GM12875 (cell line): ENCODE data around the gene BRPF3.

ENCODE experiments used
- H3K4me3 ChIP-seq: one replicate; pipeline ENCODE4 v1.5.1; 2011; ENCODE audit warnings: low read depth, low read length, control low read depth
- TF ChIP-seq, protein P1 (sequence below): IDR thresholded peaks from 2 replicates; pipeline ENCODE4 v1.5.1; 2011; ENCODE audit warnings: low read depth, mild to moderate bottlenecking, control low read depth, inconsistent platforms, low read length, moderate library complexity, borderline replicate concordance; ENCODE audit not compliant: insufficient read depth

The BRPF3 gene

DNA sequence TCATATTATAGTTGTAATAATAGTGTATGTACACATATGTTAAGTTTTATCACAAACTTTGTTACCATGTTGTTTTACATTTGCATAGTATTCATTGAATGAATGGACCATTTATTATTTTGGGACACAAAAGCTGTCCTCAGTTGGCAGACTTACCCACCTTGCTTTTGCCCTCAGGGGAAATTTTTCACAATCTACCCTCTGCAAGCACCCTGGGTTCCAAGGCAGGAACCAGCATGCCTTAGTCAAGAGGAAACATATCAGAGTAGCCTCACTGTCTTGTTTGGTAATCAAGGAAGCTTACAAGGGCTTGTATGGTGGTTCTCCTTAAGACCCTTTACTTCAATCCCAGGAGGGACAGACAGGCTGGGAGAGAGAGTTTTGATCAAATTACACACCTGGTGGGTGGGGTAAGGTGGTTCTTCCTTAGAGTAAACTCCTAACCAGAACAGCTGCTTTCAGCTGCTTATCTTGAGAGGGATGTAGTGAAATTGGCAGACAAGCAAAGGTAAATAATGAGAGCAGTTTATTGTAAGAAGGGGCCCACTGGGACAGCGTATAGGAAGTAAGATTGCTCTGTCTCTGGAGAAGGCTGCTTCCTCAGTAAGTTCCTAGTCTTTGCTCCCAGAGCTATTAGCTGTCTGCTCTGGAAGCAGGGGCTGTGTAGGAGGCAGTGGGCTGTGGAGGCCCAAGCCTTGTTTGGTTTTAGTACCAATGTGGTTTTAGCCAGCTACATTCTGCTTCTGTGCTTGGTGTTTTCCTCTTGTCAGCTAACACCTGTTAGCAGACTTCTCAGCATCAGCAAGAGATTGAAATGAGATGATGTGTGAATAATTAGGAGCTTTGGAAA is 31.1 kb downstream of the BRPF3 start:
- TF ChIP-seq, protein P1, sequence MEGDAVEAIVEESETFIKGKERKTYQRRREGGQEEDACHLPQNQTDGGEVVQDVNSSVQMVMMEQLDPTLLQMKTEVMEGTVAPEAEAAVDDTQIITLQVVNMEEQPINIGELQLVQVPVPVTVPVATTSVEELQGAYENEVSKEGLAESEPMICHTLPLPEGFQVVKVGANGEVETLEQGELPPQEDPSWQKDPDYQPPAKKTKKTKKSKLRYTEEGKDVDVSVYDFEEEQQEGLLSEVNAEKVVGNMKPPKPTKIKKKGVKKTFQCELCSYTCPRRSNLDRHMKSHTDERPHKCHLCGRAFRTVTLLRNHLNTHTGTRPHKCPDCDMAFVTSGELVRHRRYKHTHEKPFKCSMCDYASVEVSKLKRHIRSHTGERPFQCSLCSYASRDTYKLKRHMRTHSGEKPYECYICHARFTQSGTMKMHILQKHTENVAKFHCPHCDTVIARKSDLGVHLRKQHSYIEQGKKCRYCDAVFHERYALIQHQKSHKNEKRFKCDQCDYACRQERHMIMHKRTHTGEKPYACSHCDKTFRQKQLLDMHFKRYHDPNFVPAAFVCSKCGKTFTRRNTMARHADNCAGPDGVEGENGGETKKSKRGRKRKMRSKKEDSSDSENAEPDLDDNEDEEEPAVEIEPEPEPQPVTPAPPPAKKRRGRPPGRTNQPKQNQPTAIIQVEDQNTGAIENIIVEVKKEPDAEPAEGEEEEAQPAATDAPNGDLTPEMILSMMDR = no peak
- H3K4me3 ChIP-seq = no peak overlapping the region

DNA sequence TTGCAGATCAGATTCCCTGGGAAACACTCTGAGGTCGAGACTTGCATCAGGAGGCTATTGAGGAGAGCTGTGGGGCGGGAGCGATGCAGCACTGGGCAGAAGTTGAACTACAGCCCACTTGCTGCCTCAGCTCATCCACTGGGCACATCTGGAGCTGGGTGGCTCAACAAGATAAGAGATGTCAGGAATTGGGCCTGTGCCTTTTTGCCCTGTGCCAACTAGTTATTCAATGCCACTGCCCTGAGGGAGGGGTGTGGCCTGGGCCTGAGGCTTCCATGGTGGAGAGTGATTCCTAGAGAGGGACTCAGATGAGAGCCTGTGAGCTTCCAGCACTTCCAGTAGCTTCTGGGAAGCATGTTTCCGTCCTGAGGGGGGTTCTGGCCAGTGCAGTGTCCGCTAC is 32.7 kb downstream of the BRPF3 start:
- no peak overlapping the region for H3K4me3 ChIP-seq
- TF ChIP-seq, protein P1 = no peak

DNA sequence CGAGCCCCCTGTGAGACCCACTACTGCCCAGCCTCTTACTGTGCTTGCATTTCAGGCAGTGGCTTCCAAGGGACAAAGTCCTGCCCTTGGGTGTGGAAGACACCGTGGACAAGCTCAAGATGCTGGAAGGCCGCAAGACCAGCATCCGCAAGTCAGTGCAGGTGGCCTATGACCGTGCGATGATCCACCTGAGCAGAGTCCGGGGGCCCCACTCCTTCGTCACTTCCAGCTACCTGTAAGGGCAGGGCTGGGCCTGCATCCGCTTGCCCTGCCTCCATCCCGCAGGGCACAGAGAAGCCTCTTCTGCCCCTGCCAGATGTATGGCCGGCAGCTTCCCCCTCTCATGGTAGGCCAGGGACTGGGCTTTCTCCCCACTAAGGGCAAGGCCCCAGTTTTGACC is 33.8 kb downstream of the BRPF3 start:
- H3K4me3 ChIP-seq = no peak overlapping the region
- TF ChIP-seq, protein P1 = no peak

DNA sequence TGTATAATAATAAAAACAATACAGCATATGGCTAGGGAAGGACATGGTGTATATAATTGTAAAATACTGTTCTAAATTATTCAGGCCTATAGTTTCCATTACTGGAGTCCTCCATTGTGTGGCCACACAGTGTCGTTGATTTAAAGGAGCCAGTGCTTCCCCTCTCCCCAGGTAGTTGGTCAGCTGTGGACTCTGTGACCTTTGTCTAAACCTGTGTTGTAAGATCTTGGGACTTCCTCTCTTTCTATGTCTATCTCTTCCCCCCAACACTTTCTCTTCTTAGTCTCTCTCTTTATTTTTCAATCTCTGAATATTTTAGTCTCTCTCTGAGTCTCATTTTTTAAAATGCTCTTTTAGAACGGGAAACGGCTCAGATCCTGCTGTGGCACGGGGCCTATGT is 35.6 kb downstream of the BRPF3 start:
- H3K4me3 ChIP-seq = no peak overlapping the region
- TF ChIP-seq, protein P1 = no peak

DNA sequence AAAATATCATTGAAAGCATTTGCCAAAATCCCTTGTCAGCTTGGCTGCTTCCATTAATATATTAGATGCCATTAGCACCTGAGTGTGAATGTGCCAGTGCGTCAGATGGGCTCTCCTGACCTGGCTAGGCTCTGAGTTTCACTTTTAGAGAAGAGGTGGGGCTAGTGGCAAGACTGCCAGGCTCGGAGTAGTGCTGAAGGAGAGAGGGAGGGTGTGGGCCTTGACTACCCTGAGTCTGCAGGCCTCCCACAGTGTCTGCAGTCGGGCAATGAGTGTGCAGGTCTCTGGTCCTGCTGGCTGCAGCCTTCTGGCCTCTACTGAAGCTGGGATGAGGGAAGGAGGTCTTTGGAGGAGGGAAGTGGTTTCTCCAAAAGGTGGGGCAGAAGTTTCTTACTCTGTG is 38.8 kb downstream of the BRPF3 start:
- TF ChIP-seq, protein P1 = no peak
- H3K4me3 ChIP-seq = no peak overlapping the region

DNA sequence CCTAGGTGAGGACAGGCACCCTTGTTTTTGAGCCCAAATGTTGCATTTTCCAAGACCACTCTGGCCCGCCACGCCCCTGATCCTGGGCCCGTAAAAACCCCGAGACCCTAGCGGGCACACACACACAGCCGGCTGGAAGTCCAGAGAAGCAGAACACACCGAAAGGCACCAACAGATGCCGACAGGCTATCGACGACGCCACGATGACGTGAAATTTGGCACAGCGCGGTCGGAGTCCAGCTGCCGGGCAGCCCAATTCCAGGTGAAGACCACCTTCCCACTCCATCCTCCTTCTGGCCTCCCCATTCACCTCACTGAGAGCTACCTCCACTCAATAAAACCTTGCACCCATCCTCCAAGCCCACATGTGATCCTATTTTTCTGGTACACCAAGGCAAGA is 39.3 kb downstream of the BRPF3 start:
- no peak overlapping the region for H3K4me3 ChIP-seq
- TF ChIP-seq, protein P1 = no peak

DNA sequence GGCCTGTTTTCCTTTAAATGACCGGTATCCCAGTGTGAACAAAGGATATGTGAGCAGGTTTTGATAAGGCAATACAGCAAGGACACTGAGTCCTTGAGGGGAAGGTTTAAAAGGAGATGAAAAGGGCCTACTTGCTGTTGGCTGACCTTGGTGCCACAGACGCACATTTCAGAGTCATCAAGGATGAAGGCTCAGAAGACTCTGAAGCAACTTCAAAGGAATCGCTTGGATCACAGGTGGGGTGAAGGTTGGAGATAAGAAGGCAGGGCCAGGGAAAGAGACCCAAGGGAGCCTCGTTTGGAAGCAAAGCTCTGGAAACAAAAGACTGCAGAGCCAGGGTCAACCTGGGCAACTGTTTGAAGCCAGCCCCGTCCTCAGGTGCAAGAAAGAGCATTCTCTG is 43.2 kb downstream of the BRPF3 start:
- no peak overlapping the region for H3K4me3 ChIP-seq
- TF ChIP-seq, protein P1 = no peak
